Kidney (tissue), 14 donors: Measurements from ENCODE around the gene DUSP16. TPM values are rescaled to one million over a fixed set of nuclear protein-coding genes. Genes with fewer than 3 reads are reported as not detected.
"Not testable (repeated sequence)": the region's sequence is repeated elsewhere in the genome, so short reads cannot be mapped to it uniquely, and the experiment has no call there.

Experiments used
- DNase-seq, 5 donors: peaks; one replicate each; pipeline ENCODE4 v3.0.0-alpha.2; 2013 to 2020
- FAIRE-seq: peaks from 2 replicates; lab custom pipeline; 2012; peaks lifted over from hg19 to GRCh38; lab: Jason Lieb, UNC
- H3K27ac ChIP-seq, 2 donors: one replicate each; pipeline ENCODE4 v1.7.0; 2013; ENCODE audit warnings: low read depth in 2 of 2, low read length in 2 of 2, inconsistent platforms in 1 of 2
- H3K27me3 ChIP-seq: one replicate; pipeline ENCODE4 v1.7.1; 2013; ENCODE audit warnings: low read length, inconsistent platforms; ENCODE audit not compliant: control insufficient read depth, insufficient read depth
- H3K36me3 ChIP-seq, 3 donors: one replicate each; pipeline versions ENCODE4 v1.7.0 to v1.7.1; 2013; ENCODE audit warnings: low read length in 3 of 3, control low read depth in 1 of 3, inconsistent platforms in 1 of 3; ENCODE audit not compliant: insufficient read depth in 3 of 3, control insufficient read depth in 2 of 3
- H3K4me1 ChIP-seq, 3 donors: one replicate each; pipeline versions ENCODE4 v1.7.0 to v1.7.1; 2013; ENCODE audit warnings: low read length in 3 of 3, inconsistent platforms in 1 of 3, low read depth in 1 of 3; ENCODE audit not compliant: control insufficient read depth in 2 of 3, insufficient read depth in 2 of 3
- H3K4me3 ChIP-seq, 3 donors: one replicate each; pipeline versions ENCODE4 v1.7.0 to v1.8.1; 2013; ENCODE audit warnings: low read length in 3 of 3, control low read depth in 1 of 3, inconsistent platforms in 1 of 3
- H3K9ac ChIP-seq, 3 donors: one replicate each; pipeline versions ENCODE4 v1.7.0 to v1.7.1; 2013; ENCODE audit warnings: low read length in 3 of 3, control low read depth in 1 of 3, inconsistent platforms in 1 of 3
- H3K9me3 ChIP-seq, 3 donors: one replicate each; pipeline versions ENCODE4 v1.7.0 to v1.7.1; 2013; ENCODE audit warnings: low read length in 3 of 3, control low read depth in 1 of 3, inconsistent platforms in 1 of 3; ENCODE audit not compliant: control insufficient read depth in 2 of 3, insufficient read depth in 1 of 3
- intact Hi-C: fragments of 100-400 bp; cut with DNase I; formaldehyde crosslinking; loops from one replicate; pipeline ENCODE4 v1.11.1; 2022
- polyA plus RNA-seq: library from polyadenylated mRNA; stranded (reverse); fragments of 350-450 nt; fragmentation: Illumina TruSeq; extraction: RNeasy Lipid Tissue Mini Kit (QIAGEN cat#74804); gene quantifications from one replicate; pipeline ENCODE4 v1.2.3, GENCODE V29; 2014; ENCODE audit warnings: low read depth, low replicate concordance; ENCODE audit not compliant: insufficient read depth
- total RNA-seq: library from RNA; stranded (reverse); fragmentation: NEBNext Ultra II Directional; extraction: Animal tissue kit (Norgen Biotek cat#: 25700); gene quantifications from one replicate; pipeline ENCODE4 v1.2.1, GENCODE V29; 2021
- TF ChIP-seq, protein P1 (sequence below): IDR thresholded peaks from 3 replicates; pipeline ENCODE4 v1.5.1; 2012; ENCODE audit warnings: mild to moderate bottlenecking, moderate library complexity, borderline replicate concordance; ENCODE audit not compliant: insufficient read depth; ENCODE audit errors: extremely low read depth
- donor health status: control.
- donor health status: control.
- donor health status: control.
- donor health status: control.
- donor health status: control.
- donor health status: DM: yes; HTN: yes; CAD: no.
- donor health status: Normal renal cell carcinoma (clear cell type).

DUSP16 gene
- total and polyA plus RNA-seq, 2 donors from 2014 or later = 6.6 to 27.4 TPM

DNA sequence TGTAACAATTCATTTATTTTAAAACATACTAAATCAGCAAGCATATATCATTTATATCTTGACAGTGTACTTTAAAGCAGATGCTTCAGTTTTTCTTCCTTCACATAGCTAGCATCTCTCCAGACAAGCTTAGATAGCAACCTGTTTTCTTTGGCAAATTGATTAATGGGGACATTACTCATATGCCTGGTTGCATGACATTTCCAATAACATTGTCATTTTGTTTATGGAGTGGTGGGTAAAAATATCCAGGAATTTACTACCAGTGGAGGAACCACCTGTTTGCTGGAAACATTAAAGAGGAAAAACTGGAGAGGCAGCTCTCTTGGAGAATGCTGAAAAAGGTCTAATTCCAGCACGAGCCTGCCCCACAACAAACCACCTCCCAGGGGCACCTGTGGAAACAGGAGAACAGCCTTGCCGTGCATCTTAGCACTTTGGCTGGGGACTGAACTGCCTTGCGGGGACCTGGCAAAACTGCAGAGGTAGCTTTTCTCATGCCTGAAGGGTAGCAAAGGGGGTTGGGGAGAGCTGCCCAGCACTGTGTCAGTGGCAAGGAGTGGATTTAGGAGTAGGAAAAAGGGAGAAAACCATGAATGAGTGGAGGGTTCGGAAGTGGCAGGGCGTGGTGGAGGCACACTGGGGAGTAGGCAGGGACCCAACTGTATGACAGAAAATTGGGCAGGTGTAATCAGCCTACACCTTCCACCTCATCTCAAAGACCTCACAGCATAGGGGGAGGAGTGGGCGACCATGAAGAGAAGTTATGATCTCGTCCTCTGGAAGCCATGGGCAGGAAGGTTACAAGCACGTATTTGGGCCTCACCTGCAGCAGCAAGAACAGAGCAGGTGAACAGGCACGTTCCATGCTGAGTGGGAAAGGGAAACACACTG, 37.3 kb upstream of the DUSP16 start:
- FAIRE-seq (no peak), DNase-seq (no peak)
- TF ChIP-seq, protein P1, sequence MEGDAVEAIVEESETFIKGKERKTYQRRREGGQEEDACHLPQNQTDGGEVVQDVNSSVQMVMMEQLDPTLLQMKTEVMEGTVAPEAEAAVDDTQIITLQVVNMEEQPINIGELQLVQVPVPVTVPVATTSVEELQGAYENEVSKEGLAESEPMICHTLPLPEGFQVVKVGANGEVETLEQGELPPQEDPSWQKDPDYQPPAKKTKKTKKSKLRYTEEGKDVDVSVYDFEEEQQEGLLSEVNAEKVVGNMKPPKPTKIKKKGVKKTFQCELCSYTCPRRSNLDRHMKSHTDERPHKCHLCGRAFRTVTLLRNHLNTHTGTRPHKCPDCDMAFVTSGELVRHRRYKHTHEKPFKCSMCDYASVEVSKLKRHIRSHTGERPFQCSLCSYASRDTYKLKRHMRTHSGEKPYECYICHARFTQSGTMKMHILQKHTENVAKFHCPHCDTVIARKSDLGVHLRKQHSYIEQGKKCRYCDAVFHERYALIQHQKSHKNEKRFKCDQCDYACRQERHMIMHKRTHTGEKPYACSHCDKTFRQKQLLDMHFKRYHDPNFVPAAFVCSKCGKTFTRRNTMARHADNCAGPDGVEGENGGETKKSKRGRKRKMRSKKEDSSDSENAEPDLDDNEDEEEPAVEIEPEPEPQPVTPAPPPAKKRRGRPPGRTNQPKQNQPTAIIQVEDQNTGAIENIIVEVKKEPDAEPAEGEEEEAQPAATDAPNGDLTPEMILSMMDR = no peak
- Histone ChIP-seq H3K36me3 (no peaks in the 10 kb centered on the region), H3K4me3 (no peak overlapping the region), H3K27me3 (no peaks in the 10 kb centered on the region), H3K9ac (no peak overlapping the region), H3K27ac (no peak overlapping the region), H3K9me3 (no peaks in the 10 kb centered on the region), H3K4me1 (no peaks in the 10 kb centered on the region)
- intact Hi-C loops = no loop called here

- Histone ChIP-seq H3K36me3 (no peaks in the 10 kb centered on the region), H3K4me1 (no peaks in the 10 kb centered on the region), H3K9ac (no peak overlapping the region), H3K4me3 (no peak overlapping the region), H3K27ac (no peak overlapping the region), H3K27me3 (no peaks in the 10 kb centered on the region), H3K9me3 (no peaks in the 10 kb centered on the region)
- TF ChIP-seq, protein P1 = no peak
- no peak for FAIRE-seq
- DNase-seq = no peak
- intact Hi-C loops = no loop called here
These were observed 36.2 kb upstream of the DUSP16 start for GRCh38 chr12:12598864-12599263.

DNA sequence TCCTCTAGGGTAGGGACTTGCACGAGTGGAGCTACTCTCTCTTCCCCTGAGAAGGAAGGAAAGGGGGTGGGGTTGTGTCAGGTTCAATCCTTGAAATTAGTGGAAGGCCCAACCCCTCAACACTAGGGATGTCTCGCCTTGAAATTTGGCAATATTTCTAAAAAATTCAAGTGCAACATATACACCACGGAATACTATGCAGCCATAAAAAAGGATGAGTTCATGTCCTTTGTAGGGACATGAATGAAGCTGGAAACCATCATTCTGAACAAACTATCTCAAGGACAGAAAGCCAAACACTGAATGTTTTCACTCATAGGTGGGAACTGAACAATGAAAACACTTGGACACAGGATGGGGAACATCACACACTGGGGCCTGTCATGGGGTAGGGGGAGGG, 33.9 kb upstream of the DUSP16 start:
- H3K27me3 ChIP-seq, H3K36me3 ChIP-seq, H3K4me3 ChIP-seq, FAIRE-seq, intact Hi-C loops, DNase-seq, H3K4me1 ChIP-seq, H3K27ac ChIP-seq, H3K9me3 ChIP-seq, H3K9ac ChIP-seq: not testable (repeated sequence)

DNA sequence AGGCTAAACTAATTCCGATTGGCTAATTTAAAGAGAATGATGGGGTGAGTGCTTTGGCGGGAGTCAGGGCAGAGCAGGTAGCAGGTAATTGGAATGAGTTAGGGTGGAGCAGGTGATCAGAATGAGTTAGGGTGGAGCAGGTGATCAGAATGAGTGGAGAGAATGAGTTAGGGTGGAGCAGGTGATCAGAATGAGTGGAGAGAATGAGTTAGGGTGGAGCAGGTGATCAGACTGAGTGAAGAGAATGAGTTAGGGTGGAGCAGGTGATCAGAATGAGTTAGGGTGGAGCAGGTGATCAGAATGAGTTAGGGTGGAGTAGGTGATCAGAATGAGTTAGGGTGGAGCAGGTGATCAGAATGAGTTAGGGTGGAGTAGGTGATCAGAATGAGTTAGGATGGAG, 33.3 kb upstream of the DUSP16 start:
- H3K27me3 ChIP-seq, H3K27ac ChIP-seq, intact Hi-C loops, H3K36me3 ChIP-seq, FAIRE-seq, H3K4me3 ChIP-seq, H3K9me3 ChIP-seq, DNase-seq, H3K9ac ChIP-seq, H3K4me1 ChIP-seq: not testable (repeated sequence)
